HG02571 (cell line): ENCODE measurements around the gene KATNAL2.
A peak's percentile ranks its signal among the peaks of the same experiment; 100 is the strongest.
"Not testable (repeated sequence)": the region's sequence is repeated elsewhere in the genome, so short reads cannot be mapped to it uniquely, and the experiment has no call there.

Source experiments
- ATAC-seq: cut with Tn5 transposase; IDR thresholded peaks from one replicate; pipeline ENCODE4 v1.9.1; 2021; ENCODE audit warnings: mild to moderate bottlenecking, moderate library complexity; ENCODE audit not compliant: unreplicated experiment

Gene KATNAL2

GRCh38 chr18:46920653-46921052 lies 3.3 kb downstream of the KATNAL2 start:
- no peak for ATAC-seq

DNA sequence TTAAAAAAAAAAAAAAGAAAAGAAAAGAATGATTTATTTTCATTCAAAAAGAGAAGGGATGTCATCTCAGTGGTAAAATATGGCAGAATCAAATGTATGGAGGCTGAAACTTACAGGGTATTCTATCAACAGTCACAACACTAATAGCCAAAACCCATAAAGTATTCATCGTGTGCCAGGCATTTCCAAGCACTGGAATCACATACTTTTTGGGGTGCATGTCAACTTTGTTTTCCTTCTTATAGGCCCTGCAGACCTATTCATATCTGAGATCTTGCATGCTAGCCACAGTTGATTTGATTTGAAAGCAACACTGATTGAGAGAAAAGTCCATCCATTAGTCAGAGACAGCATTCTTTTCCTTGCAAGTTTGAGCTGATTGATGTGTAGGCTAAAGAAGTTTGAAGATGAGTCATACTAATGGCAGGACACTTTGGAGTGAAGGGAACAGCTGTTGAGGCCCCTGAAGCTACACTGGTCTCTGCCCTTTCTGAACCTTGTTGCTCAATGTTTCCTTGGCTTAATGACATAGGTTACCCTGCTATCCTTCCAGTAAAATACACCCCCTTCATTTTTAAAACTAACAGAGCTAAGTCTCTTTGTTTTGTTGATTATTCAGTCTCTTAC lies 22.0 kb downstream of the KATNAL2 start:
- no peak for ATAC-seq

- no peak for ATAC-seq
Observed at GRCh38 chr18:46939998-46940571, 22.7 kb downstream of the KATNAL2 start.

GRCh38 chr18:46942646-46943045 lies 25.2 kb downstream of the KATNAL2 start:
- no peak for ATAC-seq

DNA sequence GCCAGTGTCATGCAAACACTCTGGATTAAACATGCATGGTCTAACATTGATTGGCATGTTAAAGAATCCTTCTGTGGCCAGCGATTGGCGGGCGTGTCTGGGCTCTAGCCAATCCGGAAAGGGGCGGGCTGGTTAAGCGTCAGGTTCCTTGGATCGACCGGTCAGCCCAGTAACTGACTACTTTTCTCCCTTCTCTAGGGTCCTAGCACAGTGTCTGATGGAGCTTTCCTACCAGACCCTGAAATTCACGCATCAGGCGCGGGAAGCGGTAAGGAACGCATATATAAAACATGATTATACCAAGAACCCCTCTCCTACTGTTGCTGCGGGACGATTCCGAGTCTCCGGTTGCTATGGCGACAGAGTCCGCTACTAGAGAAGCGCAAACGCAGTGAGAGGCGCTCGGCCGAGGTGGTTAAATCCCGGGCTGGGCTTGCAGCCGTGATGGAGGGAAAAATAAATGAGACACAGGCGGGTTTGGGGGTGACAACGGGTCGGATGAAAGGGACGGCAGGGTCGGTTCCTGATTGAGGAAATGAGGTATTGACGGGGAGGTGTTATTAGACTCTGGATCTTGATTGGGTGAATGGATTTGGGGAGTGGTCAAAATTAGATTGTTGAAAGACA lies 29.4 kb downstream of the KATNAL2 start:
- ATAC-seq = peak; percentile 89

GRCh38 chr18:46950064-46950656 lies 32.8 kb downstream of the KATNAL2 start:
- no peak for ATAC-seq

GRCh38 chr18:46953195-46953594 lies 35.8 kb downstream of the KATNAL2 start:
- no peak for ATAC-seq

GRCh38 chr18:46958209-46958608 lies 40.8 kb downstream of the KATNAL2 start:
- no peak for ATAC-seq

DNA sequence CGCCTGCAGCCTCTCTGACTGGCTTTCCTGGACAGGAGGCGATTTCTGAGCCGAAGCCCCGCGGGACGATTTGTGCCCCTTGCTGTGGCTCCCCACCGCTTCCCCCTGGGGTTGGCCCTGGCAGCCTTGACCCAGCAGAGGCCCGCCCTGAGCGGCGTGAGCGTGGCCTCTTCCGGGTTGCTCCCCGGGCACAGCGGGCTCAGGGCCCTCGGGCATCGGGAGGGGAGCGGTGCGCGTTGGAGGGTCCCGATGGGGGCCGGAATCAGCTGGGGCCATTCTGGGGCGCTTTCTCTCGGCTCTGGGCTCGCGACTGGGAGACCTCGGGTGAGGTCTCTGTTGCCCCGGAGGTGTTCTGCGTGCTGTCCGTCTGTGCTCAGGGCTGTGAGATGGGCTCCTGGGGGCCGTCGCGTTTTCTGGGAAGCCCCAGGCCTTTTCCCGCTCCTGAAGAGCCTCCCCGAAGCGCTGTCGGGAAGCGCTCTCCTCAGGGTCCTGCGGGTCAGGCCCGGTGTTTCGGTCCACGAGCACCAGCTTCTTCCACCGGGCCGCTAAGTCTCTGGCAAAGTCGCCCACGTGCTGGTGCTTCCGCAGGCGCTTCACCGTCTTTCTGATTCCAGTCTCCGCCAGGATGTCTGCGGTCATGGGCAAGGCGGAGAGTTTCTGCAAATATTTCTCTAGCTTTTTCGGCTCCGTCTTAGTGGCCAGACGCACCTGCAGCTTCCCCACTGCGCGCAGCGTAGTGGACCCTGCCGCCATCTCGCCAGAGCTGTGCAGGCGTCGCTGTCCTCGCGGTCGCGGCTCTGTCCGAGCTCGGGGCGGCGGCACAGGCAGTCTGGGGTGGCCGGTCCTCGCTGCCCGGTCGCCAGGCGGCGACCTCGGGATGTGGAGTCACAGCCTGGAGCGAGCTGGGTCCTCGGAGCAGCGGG lies 46.5 kb downstream of the KATNAL2 start:
- ATAC-seq = not testable (repeated sequence)

DNA sequence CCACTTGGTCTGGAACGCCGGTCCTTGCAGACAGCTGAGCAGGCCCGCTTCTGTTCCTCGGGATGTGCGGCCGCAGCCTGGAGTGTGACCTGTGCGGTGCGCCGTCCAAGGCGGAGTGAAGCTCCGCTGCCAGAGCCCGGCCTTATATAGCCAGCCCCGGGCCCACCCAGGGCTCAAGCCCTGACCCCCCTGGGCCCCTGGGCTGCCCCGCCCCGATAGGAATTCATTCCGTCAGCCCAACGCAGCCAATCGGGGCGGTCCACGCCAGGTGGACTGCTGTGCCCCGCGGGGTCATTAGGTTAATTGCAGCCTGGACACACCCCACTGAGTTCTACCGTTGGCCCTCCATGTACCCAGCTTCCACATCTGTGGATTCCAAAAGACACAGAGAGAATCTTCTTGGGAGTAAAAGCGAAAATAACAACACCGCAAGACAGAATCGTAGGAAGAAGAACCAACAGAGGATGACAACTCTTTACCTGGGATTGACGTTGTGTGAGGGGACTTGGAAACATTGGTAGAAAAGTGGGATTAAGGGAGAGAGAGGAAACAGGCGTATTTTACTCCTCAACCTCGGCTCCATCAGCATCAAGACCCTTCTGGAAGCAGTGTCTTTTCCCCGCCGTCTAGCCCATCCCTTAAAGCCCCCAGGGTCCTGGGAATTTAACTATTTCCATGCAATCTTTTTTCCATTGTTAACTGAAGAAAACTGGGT lies 47.3 kb downstream of the KATNAL2 start:
- not testable (repeated sequence) for ATAC-seq

DNA sequence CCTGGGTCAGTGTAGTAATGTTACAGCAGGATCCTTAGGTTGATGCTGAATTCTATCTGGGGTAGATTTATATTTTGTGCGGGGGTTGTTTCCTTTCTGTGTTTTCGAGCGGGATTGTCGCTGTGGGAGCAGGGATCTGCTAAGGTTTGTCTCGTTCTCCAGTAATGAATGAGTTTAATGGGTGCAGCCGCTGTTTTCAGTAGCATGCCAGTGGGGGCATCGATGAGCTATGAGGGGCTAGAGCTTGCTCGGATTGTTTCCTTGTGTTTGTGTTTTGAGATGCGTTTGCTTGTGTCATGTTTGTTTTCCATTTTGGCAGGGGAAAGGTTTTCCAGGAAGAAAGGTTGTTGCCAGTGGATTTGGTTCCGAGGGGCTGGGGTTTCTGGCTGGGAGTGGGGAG lies 48.9 kb downstream of the KATNAL2 start:
- ATAC-seq = not testable (repeated sequence)

DNA sequence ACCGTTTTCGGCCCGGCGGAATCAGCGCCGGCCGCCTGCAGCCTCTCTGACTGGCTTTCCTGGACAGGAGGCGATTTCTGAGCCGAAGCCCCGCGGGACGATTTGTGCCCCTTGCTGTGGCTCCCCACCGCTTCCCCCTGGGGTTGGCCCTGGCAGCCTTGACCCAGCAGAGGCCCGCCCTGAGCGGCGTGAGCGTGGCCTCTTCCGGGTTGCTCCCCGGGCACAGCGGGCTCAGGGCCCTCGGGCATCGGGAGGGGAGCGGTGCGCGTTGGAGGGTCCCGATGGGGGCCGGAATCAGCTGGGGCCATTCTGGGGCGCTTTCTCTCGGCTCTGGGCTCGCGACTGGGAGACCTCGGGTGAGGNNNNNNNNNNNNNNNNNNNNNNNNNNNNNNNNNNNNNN lies 52.1 kb downstream of the KATNAL2 start:
- ATAC-seq = not testable (repeated sequence)

GRCh38 chr18:47019870-47020269 lies 102.5 kb downstream of the KATNAL2 start:
- ATAC-seq = not testable (repeated sequence)

DNA sequence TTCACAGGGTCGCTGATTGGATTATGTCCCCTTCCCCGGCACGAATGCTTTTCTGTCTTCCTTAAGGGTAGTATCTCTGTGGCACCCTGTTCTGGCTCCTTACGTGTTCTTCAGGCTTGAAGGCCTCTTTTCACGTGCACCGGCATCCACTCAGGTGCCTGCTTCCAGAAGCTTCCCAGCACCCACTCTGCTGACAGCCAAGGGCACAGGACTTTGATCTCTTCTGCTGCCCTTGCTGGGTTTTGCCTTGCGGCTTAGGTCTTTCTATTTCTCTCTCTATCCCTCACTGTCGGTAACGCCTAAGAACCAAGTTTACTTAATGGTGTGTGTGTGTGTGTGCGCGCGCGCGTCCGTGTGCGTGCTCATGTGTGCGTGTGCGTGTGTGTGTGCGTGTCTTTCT lies 103.4 kb downstream of the KATNAL2 start:
- ATAC-seq = not testable (repeated sequence)

GRCh38 chr18:47022821-47023220 lies 105.4 kb downstream of the KATNAL2 start:
- not testable (repeated sequence) for ATAC-seq

DNA sequence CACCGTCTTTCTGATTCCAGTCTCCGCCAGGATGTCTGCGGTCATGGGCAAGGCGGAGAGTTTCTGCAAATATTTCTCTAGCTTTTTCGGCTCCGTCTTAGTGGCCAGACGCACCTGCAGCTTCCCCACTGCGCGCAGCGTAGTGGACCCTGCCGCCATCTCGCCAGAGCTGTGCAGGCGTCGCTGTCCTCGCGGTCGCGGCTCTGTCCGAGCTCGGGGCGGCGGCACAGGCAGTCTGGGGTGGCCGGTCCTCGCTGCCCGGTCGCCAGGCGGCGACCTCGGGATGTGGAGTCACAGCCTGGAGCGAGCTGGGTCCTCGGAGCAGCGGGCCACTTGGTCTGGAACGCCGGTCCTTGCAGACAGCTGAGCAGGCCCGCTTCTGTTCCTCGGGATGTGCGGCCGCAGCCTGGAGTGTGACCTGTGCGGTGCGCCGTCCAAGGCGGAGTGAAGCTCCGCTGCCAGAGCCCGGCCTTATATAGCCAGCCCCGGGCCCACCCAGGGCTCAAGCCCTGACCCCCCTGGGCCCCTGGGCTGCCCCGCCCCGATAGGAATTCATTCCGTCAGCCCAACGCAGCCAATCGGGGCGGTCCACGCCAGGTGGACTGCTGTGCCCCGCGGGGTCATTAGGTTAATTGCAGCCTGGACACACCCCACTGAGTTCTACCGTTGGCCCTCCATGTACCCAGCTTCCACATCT lies 106.5 kb downstream of the KATNAL2 start:
- ATAC-seq = not testable (repeated sequence)

- not testable (repeated sequence) for ATAC-seq
Observed at GRCh38 chr18:47025557-47026174, 108.3 kb downstream of the KATNAL2 start.

DNA sequence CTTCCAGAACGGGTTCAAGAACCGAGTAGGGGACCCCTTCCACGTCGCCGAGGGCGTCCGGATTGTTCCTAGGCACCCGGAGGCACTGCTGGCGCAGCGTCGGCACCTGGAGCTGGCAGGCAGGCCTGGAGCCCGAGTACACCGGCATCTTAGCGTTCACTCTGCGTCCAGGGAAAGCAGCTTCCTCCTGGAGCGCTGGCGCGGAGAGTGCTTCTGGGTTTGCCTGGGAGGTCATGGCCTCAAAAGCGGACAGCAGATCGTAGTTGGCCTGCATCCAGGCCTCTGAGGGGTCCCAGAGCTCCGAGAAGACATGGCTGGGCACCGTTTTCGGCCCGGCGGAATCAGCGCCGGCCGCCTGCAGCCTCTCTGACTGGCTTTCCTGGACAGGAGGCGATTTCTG lies 111.3 kb downstream of the KATNAL2 start:
- not testable (repeated sequence) for ATAC-seq

DNA sequence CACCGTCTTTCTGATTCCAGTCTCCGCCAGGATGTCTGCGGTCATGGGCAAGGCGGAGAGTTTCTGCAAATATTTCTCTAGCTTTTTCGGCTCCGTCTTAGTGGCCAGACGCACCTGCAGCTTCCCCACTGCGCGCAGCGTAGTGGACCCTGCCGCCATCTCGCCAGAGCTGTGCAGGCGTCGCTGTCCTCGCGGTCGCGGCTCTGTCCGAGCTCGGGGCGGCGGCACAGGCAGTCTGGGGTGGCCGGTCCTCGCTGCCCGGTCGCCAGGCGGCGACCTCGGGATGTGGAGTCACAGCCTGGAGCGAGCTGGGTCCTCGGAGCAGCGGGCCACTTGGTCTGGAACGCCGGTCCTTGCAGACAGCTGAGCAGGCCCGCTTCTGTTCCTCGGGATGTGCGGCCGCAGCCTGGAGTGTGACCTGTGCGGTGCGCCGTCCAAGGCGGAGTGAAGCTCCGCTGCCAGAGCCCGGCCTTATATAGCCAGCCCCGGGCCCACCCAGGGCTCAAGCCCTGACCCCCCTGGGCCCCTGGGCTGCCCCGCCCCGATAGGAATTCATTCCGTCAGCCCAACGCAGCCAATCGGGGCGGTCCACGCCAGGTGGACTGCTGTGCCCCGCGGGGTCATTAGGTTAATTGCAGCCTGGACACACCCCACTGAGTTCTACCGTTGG lies 112.4 kb downstream of the KATNAL2 start:
- ATAC-seq = not testable (repeated sequence)
